K562 (cell line): Measurements from ENCODE around the gene RNF223. TPM values are rescaled to one million over a fixed set of nuclear protein-coding genes. Genes with fewer than 3 reads are reported as not detected.

Experiments used
- ARHGAP35 ChIP-seq: fragments of 450-650 bp; IDR thresholded peaks from 2 replicates; pipeline ENCODE4 v1.6.1; 2018; ENCODE audit not compliant: partially characterized antibody
- BCLAF1 ChIP-seq, 2 experiments: fragments of 450-650 bp in 1 of 2; IDR thresholded peaks; 2 replicates each; pipeline ENCODE4 v1.6.1; 2011 to 2017; ENCODE audit warnings: low read depth in 2 of 2, antibody characterized with exemption in 1 of 2, borderline replicate concordance in 1 of 2, low read length in 1 of 2, mild to moderate bottlenecking in 1 of 2, mixed read lengths in 1 of 2; ENCODE audit not compliant: control insufficient read depth in 1 of 2
- CREM ChIP-seq: IDR thresholded peaks from 2 replicates; pipeline ENCODE4 v1.6.1; 2014; ENCODE audit warnings: antibody characterized with exemption, low read depth
- DIDO1 ChIP-seq: fragments of 450-650 bp; IDR thresholded peaks from 2 replicates; pipeline ENCODE4 v1.6.1; 2016; ENCODE audit warnings: low read depth, missing biosample characterization, missing genetic modification characterization
- DMBX1 ChIP-seq: fragments of 250-450 bp; sonication (Bioruptor Pico); IDR thresholded peaks from 2 replicates; pipeline ENCODE4 v1.8.0; 2022; ENCODE audit warnings: inconsistent platforms, mild to moderate bottlenecking, moderate library complexity, borderline replicate concordance
- ELF4 ChIP-seq: fragments of 450-650 bp; formaldehyde crosslinking; IDR thresholded peaks from 2 replicates; pipeline ENCODE4 v1.4.0; 2022; ENCODE audit warnings: missing genetic modification characterization
- FIP1L1 ChIP-seq: fragments of 200-400 bp; formaldehyde crosslinking; IDR thresholded peaks from 2 replicates; pipeline ENCODE4 v1.6.1; 2018; ENCODE audit warnings: mild to moderate bottlenecking, low read depth, low read length; ENCODE audit not compliant: poor library complexity, severe bottlenecking
- FOSL1 ChIP-seq: fragments of 200-800 bp; sonication (Bioruptor generic); conservative IDR thresholded peaks from 2 replicates; pipeline ENCODE4 v1.6.1; 2016; ENCODE audit warnings: missing genetic modification characterization, missing compliant biosample characterization
- HNRNPUL1 ChIP-seq: fragments of 200-400 bp; formaldehyde crosslinking; IDR thresholded peaks from 2 replicates; pipeline ENCODE4 v1.6.1; 2017; ENCODE audit warnings: low read length
- L3MBTL2 ChIP-seq: fragments of 450-650 bp; IDR thresholded peaks from 2 replicates; pipeline ENCODE4 v1.6.1; 2016; ENCODE audit warnings: mild to moderate bottlenecking, moderate library complexity
- MED1 ChIP-seq: sonication (generic); formaldehyde crosslinking; IDR thresholded peaks from 2 replicates; pipeline ENCODE4 v1.8.1; 2023; ENCODE audit warnings: missing genetic modification reagents, borderline replicate concordance
- MXD1 ChIP-seq: fragments of 250-450 bp; sonication (Bioruptor Pico); IDR thresholded peaks from 2 replicates; pipeline ENCODE4 v1.8.0; 2021; ENCODE audit warnings: borderline replicate concordance, mild to moderate bottlenecking, moderate library complexity; ENCODE audit not compliant: poor library complexity, severe bottlenecking
- NFIC ChIP-seq: fragments of 450-650 bp; IDR thresholded peaks from 2 replicates; pipeline ENCODE4 v1.6.1; 2017; ENCODE audit warnings: mild to moderate bottlenecking, inconsistent platforms
- NR2F6 ChIP-seq: fragments of 450-650 bp; formaldehyde crosslinking; IDR thresholded peaks from 2 replicates; pipeline ENCODE4 v1.4.0; 2020; ENCODE audit warnings: mild to moderate bottlenecking
- RBBP5 ChIP-seq: fragments of 200-600 bp; sonication (generic); IDR thresholded peaks from 2 replicates; pipeline ENCODE4 v1.6.1; 2012; ENCODE audit warnings: borderline replicate concordance, mild to moderate bottlenecking, low read length, control low read depth, inconsistent platforms; ENCODE audit not compliant: insufficient read depth, poor library complexity, severe bottlenecking
- ZNF197 ChIP-seq: fragments of 200-800 bp; sonication (Bioruptor generic); IDR thresholded peaks from 2 replicates; pipeline ENCODE4 v1.6.1; 2016; ENCODE audit warnings: low read depth, missing genetic modification characterization, missing compliant biosample characterization
- ZNF57 ChIP-seq: fragments of 450-650 bp; formaldehyde crosslinking; IDR thresholded peaks from 2 replicates; pipeline ENCODE4 v1.4.0; 2020; ENCODE audit warnings: mild to moderate bottlenecking, moderate library complexity
- ZNF766 ChIP-seq: fragments of 200-800 bp; sonication (Bioruptor generic); conservative IDR thresholded peaks from 2 replicates; pipeline ENCODE4 v1.6.1; 2016; ENCODE audit warnings: missing genetic modification characterization, missing compliant biosample characterization
- polyA plus RNA-seq, 8 experiments: library from polyadenylated mRNA; depleted of rRNA in 4 of 8; stranded (reverse) in 5 of 8; unstranded in 3 of 8; fragments of >200 nt; fragmentation: Nextera tagmentation in 2 of 8; fragmentation: Illumina TruSeq in 1 of 8; extraction: Ambion mirVana in 2 of 8; extraction: Trizol in 1 of 8; gene quantifications; 2 replicates each; pipeline versions ENCODE4 v1.2.1 to v1.2.3, GENCODE V29; 2011 to 2014; ENCODE audit warnings: inconsistent platforms in 1 of 8, missing spikeins in 1 of 8
- total RNA-seq, 7 experiments: library from RNA; depleted of rRNA in 6 of 7; stranded (reverse); fragments of >200 nt in 6 of 7; fragmentation: Illumina TruSeq in 2 of 7; extraction: Trizol in 2 of 7; gene quantifications; 2 replicates each; pipeline versions ENCODE4 v1.2.1 to v1.2.3, GENCODE V29; 2011 to 2021; ENCODE audit warnings: low replicate concordance in 1 of 7
- TF ChIP-seq, protein P1 (sequence below): fragments of 450-650 bp; formaldehyde crosslinking; IDR thresholded peaks from 2 replicates; pipeline ENCODE4 v1.4.0; 2022; ENCODE audit warnings: missing genetic modification characterization
- TF ChIP-seq, protein P2 (sequence below): fragments of 200-800 bp; sonication (Bioruptor generic); IDR thresholded peaks from 2 replicates; pipeline ENCODE4 v1.6.1; 2017; ENCODE audit warnings: missing genetic modification characterization, missing compliant biosample characterization

Gene RNF223
- total and polyA plus RNA-seq, 9 of the 15 experiments (the other 6 are each of a cell fraction or from before 2014, with no cell fraction given): 0.04 to 0.32 TPM; not detected in 7

DNA sequence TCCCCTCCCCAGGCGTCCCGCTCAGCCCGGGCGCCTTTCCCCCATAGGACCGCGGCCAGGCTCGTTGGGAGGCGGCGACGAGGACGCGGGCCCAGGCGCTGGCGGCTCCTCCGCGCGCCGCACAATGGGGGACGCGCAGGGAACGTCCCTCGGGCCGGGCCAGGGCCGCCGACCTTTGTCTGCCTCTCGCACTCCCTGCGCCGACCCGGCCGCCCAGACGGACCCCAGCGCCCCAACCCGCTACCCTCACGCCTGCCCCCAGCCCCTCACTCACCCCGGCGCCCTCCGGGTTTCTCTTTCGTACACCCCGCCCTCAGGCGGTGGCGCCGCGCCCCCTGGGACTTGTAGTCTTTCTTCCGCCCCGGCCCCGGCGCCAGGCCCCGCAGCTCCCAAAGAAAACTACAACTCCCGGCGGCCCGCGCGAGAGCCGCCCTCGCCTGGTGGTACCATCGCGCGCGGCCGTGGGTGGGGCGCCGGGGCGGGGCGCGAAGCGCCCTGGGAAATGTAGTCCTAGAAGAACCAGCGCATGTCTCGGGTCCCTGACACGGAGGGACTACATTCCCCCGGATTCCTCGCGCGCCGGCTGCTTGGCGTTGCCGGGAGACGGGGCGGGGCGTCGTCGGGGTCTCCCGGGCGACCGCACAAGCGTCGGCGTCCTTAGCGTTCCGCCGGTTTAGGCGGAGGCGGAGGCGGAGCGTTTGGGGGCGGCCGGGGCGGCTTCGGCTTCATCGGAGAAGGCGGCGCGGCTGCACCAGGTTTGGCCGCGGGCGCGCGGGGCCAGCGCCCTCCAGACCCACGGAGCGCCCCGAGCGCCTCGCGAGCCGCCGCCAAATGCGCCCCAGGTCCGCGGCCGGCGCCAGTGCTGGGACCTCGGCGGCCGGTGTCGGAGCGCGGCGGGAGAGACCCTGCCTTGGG is 41.9 kb upstream of the RNF223 start, which contains the start of gene C1orf159 (continued):
- TF ChIP-seq CREM: peak; percentile 85
- TF ChIP-seq ZNF766: peak; percentile 99
- peak; percentile 94 for TF ChIP-seq DMBX1 (CRISPR knock-in tag)
- 0 out of 2 replicates have a peak, but pooled peaks have one; percentile 21 for TF ChIP-seq NFIC
- TF ChIP-seq NR2F6 (CRISPR knock-in tag): no peak
- TF ChIP-seq ZNF57 (CRISPR knock-in tag): no peak
- 0 out of 4 replicates have a peak, but pooled peaks of 1 of the 2 experiments have one; percentile 61 for TF ChIP-seq BCLAF1 (IDR thresholded peaks at IDR 0.05; ENCODE audit: borderline replicate concordance in 1 of 2, control insufficient read depth in 1 of 2, low read depth in 2 of 2, low read length in 1 of 2)
- TF ChIP-seq FIP1L1: no peak
- TF ChIP-seq HNRNPUL1: no peak
- no peak for TF ChIP-seq DIDO1
- no peak for TF ChIP-seq ARHGAP35
- peak; percentile 91 for TF ChIP-seq RBBP5
- peak; percentile 98 for TF ChIP-seq ZNF197 (CRISPR knock-in tag)
- TF ChIP-seq, protein P1, sequence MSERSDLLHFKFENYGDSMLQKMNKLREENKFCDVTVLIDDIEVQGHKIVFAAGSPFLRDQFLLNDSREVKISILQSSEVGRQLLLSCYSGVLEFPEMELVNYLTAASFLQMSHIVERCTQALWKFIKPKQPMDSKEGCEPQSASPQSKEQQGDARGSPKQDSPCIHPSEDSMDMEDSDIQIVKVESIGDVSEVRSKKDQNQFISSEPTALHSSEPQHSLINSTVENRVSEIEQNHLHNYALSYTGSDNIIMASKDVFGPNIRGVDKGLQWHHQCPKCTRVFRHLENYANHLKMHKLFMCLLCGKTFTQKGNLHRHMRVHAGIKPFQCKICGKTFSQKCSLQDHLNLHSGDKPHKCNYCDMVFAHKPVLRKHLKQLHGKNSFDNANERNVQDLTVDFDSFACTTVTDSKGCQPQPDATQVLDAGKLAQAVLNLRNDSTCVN (CRISPR knock-in tag): 0 out of 2 replicates have a peak, but pooled peaks have one; percentile 25
- TF ChIP-seq MXD1 (CRISPR knock-in tag): peak; percentile 26
- peak; percentile 64 for TF ChIP-seq FOSL1 (tag)
- no peak for TF ChIP-seq MED1 (CRISPR knock-in tag)
- peak; percentile 70; the same call in 1 of the 2 replicates for TF ChIP-seq ELF4 (CRISPR knock-in tag)
- TF ChIP-seq, protein P2, sequence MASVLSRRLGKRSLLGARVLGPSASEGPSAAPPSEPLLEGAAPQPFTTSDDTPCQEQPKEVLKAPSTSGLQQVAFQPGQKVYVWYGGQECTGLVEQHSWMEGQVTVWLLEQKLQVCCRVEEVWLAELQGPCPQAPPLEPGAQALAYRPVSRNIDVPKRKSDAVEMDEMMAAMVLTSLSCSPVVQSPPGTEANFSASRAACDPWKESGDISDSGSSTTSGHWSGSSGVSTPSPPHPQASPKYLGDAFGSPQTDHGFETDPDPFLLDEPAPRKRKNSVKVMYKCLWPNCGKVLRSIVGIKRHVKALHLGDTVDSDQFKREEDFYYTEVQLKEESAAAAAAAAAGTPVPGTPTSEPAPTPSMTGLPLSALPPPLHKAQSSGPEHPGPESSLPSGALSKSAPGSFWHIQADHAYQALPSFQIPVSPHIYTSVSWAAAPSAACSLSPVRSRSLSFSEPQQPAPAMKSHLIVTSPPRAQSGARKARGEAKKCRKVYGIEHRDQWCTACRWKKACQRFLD (CRISPR knock-in tag): peak; percentile 98
- TF ChIP-seq L3MBTL2: peak; percentile 81
